Activated CD4-positive, alpha-beta T cell treated with anti-CD3 and anti-CD28 coated beads, Interleukin-2, amount 50 U/mL, for 24 hours (primary cell): Measurements from ENCODE around the gene HOMEZ.

ENCODE experiments used
- DNase-seq, 2 donors: peaks; one replicate each; pipeline ENCODE4 v3.0.0-alpha.2; 2020; ENCODE audit warnings: low read depth in 1 of 2, low spot score in 1 of 2

Gene HOMEZ

GRCh38 chr14:23308721-23309445 is 23.0 kb upstream of the HOMEZ start:
- no peak for DNase-seq

- no peak for DNase-seq
Observed at GRCh38 chr14:23307687-23308644, 22.0 kb upstream of the HOMEZ start.

GRCh38 chr14:23307146-23307530 is 21.2 kb upstream of the HOMEZ start:
- no peak for DNase-seq

GRCh38 chr14:23306412-23307145 is 20.6 kb upstream of the HOMEZ start, which contains the start of gene BCL2L2:
BCL2L2 (plus strand) TSS chr14:23306833; CDS start chr14:23307768, 935 bp downstream.
- no peak for DNase-seq

GRCh38 chr14:23302290-23303225 is 16.6 kb upstream of the HOMEZ start, which contains the start of gene PPP1R3E:
PPP1R3E (minus strand) TSS chr14:23302859; CDS start chr14:23302576, 283 bp downstream.
- peak; percentile 60 to 78 for DNase-seq

GRCh38 chr14:23301969-23302289 is 16.0 kb upstream of the HOMEZ start:
- DNase-seq, result no peak

GRCh38 chr14:23301288-23301968 is 15.5 kb upstream of the HOMEZ start:
- peak; percentile 92 to 93 for DNase-seq

GRCh38 chr14:23300687-23301223 is 14.8 kb upstream of the HOMEZ start:
- DNase-seq, result no peak

- DNase-seq, result no peak
Observed at GRCh38 chr14:23299986-23300686, 14.2 kb upstream of the HOMEZ start.

- no peak for DNase-seq
Observed at GRCh38 chr14:23299211-23299957, 13.5 kb upstream of the HOMEZ start.

GRCh38 chr14:23297611-23298277 is 11.8 kb upstream of the HOMEZ start:
- no peak for DNase-seq

- no peak for DNase-seq
Observed at GRCh38 chr14:23297096-23297495, 11.2 kb upstream of the HOMEZ start.

- DNase-seq, result no peak
Observed at GRCh38 chr14:23296012-23296777, 10.3 kb upstream of the HOMEZ start.

GRCh38 chr14:23294734-23295561 is 9.0 kb upstream of the HOMEZ start:
- peak in 1 of 2 donors; percentile 30 for DNase-seq

- DNase-seq, result no peak
Observed at GRCh38 chr14:23286902-23287479, 1.1 kb upstream of the HOMEZ start.
